NCI-H1105 treated with DMSO at 0.1 percent for 48 hours (cell line): ENCODE measurements around the gene ADI1.

ENCODE experiments used
- DNase-seq: peaks from one replicate; lab custom pipeline; 2025; lab: John Stamatoyannopoulos, UW

The ADI1 gene

GRCh38 chr2:3480352-3481010, 38.9 kb downstream of the ADI1 start:
- DNase-seq = peak; percentile 23

DNA sequence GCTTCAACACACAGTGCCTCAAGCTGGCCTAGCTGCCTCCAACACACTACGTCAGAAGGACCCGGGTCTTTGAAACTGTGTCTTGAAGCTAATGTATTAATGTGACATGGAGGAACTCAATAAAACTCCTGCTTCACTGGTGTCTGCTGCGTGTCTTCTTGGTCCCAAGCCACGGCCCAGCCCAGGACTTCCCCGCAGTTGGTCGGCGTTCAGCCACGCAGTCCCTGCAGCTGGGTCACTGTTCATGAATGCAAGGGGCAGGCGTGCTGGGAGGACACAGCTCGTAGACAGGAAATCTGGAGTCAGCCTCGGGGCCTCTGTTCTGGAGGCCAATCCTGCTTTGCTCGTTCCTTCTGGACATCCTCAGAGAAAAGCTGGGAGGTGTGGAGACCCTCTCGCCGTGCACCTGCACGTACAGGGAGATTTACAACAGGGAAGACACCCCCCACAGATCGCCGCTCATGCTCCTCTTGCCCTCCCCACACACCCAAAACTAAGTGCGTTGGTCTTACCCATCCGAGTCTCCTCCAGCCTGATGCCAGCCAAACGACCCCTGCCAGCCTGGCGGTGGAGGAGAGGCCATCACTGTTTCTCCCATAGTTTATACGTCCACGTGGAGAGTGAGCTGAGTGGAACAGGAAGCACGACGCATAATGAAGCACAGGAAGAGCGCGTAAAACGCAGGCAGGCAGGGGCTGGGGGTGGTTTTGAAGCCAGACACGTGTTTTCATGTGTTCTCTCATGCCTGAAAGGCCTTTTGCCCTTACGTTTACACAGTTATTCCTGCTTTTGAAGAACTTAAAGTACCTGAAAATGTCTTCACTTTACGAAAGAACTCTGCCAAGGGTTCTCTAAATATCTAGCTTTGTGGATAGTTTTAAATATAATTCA, 39.7 kb downstream of the ADI1 start:
- no peak for DNase-seq

DNA sequence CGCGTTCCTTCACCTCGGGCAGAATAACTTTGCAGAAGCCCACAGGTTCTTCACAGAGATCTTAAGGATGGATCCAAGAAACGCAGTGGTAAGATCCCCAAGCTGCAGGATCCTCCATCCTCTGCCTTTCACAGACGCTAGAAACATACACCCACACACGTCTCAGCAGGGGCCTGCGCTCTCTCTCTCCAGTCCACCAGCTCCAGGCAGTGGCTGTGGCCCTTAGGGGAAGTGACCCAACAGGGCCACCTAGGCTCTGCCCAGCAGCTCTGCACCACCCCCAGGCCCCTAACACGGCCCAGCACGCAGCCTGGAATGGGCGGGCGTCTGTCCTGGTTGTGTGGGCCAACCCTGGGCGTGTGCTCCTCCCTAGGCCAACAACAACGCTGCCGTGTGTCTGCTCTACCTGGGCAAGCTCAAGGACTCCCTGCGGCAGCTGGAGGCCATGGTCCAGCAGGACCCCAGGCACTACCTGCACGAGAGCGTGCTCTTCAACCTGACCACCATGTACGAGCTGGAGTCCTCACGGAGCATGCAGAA, 40.4 kb downstream of the ADI1 start:
- no peak for DNase-seq

GRCh38 chr2:3476985-3477327, 42.4 kb downstream of the ADI1 start:
- DNase-seq = no peak

DNA sequence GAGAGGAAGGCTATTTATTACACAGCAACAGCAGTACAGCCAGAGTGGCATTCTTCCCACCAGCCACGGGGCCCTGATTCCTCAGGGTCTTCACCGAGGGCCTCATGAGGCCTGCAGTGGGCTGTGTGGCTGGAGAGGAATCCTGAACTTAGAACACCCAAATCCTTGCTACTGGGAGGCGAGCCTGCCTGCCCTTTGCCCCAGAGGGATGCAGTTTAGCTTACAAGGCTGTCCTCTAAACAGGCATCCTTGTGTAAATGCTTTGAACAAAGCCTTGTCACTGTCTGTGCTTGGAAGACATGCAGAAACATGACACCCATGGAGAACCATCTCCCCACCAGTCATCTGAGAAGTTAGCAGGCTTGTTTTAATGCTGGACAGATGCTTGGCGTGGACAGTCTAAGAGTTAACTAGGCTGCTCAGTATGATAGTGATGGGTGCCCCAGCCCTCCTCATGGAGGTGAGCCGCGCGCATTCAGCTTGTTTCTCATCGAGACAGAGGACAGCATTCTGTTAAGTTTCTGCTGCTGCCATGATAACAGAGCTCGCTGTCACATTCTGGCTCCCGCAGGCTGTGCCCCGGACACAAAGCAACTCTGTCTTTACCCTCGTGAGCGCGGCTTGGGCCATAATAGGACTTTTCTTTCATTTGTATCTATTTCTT, 42.9 kb downstream of the ADI1 start:
- DNase-seq = no peak

DNA sequence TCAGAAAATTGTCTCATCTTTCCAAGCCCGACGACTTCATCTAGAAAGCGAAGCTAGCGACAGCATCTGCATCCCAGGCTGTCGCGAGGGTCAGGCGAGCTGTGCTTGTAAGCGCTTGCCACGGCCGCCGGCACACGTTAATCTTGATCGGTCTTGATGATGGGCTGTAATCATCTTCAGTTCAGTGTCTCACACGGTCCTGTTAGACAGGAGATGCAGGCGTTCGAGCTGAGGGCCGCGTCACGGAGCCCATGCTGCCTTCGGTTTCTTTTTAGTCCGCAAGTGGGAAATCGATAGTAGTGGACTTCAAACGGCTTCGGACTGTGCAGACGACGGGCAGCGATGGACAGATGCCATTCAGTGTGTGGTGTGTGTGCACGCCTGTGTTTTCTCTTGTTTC, 43.6 kb downstream of the ADI1 start:
- DNase-seq = no peak

DNA sequence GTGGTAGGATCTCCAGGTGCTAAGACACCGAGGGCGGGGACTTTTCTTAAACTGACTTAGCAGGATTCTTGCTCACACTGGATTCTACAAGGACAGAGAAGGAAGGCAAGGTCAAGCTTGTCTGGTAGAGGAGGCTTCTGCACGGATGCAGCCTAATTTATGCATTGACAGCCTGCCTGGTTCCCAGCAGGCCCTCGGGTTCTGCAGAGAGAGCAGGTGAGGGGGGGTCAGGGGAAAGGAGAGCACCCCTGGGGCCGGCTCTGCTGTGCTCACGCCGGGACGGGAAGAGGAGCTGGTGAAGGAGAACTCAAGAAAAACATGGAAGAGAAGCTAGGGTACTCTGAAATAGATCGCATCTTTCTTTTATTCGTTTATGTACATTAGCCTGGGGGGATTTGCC, 46.4 kb downstream of the ADI1 start:
- DNase-seq = no peak

DNA sequence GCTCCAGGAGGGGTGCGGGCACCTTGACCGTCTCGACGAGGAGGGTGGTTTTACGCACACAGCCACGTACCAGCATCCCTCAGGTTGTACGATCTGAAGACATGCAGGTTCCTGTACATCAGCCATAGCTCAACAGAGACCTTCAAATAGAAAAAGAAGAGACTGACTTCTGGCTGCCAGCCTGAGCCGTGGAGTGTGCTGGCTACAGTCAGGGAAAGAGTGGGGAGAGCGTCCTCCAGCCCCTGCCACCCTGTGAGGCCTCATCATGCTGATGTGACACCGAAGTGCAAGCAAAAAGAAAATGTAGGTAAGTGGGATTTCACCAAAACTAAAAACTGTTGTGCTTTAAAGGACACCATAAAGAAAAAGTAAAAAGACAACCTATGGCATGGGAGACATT, 47.0 kb downstream of the ADI1 start:
- DNase-seq = no peak

- DNase-seq = no peak
Measured at GRCh38 chr2:3470856-3471737, 48.2 kb downstream of the ADI1 start.

DNA sequence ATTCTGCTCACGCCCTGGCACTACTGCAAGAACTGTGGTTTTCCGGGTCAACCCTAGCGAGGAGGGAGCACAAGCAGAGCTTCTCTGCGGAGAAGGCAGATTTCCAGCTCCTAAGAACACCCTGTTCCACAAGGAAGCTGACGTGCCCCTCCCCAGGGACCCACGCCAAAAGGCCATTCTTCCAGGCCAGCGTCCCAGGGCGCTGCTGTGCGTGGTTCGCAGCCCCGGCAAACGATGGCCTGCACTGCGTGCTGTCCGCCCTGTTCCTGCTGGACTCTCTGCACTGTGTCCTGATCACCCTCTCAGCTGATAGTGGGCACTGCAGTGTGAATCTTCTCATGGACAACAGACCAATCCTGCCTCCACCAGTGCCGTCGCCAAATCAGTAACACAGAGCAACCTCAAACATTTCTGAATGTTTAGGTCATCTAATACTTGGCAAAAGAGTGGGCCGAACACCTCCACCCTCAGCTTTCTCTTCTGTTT, 49.1 kb downstream of the ADI1 start:
- no peak for DNase-seq

- no peak for DNase-seq
Measured at GRCh38 chr2:3469486-3469885, 49.8 kb downstream of the ADI1 start.

DNA sequence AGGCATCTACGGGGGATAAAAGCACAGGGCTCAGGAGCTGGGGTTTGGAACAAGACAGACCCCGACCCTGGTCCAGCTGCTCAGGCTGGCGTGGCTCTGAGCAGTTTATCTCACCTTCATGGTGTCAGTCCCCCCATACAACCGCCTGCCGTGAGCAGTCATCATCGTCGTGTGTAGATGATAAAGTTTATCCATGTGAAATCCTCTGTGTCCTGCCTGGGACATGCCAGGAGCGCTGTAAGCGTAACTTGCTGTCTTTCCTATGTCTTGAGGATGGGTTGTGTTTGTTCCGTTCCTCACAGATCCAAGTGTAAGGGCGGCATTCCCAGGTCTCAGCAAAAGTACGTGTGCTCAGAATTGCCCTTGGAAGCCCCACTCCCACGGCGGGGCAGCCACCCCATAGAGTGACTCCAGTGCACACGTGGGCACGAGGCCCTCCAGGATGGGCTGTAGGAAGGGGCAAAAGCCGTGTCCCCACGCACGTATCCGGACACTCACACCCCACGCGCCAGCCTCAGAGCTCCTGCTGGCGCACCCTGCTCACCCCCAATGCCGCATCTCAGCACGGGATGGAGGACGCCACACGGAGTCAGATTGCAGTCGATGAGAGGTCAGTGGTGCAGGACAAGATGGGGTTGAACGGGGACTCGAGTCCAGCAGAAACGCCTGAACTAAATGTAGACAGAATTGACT, 50.9 kb downstream of the ADI1 start:
- DNase-seq = no peak

- no peak for DNase-seq
Measured at GRCh38 chr2:3467654-3468053, 51.7 kb downstream of the ADI1 start.

DNA sequence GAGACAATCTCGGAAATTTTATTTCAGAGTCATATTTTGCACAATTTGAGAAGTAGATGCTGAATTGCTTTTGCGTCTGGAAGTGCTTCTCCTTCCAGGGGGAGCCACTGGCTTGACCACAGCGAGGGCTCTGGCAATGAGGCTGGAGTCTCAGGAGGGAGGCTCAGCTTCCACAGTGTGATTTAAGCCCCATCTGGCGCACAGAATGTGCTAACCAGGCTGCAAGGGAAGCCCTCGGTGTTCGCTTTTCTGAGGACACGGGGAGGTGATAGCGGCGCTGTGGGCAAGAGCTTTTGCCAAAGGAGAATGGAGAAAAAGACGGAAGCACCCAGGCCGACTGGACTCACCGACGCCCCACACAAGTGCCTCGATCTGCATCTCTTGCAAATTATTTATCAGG, 52.4 kb downstream of the ADI1 start:
- DNase-seq = no peak

DNA sequence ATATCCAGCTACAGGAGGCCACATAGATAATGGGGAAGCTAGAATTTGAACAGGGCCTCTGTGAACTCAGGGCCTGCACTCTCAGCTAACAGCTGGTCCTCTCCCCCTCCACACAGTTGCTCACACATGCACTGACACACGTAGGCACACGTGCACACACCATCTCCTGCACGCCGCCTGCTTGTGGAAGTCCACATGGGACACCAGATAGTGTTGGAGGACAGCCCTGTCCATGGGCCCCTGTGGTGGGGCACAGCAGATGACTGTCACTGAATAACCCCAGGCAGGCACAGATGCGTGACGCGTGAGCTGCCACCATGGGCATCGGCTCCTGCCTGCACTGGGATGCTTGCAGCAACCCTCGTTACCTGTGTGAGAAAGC, 52.9 kb downstream of the ADI1 start:
- no peak for DNase-seq

DNA sequence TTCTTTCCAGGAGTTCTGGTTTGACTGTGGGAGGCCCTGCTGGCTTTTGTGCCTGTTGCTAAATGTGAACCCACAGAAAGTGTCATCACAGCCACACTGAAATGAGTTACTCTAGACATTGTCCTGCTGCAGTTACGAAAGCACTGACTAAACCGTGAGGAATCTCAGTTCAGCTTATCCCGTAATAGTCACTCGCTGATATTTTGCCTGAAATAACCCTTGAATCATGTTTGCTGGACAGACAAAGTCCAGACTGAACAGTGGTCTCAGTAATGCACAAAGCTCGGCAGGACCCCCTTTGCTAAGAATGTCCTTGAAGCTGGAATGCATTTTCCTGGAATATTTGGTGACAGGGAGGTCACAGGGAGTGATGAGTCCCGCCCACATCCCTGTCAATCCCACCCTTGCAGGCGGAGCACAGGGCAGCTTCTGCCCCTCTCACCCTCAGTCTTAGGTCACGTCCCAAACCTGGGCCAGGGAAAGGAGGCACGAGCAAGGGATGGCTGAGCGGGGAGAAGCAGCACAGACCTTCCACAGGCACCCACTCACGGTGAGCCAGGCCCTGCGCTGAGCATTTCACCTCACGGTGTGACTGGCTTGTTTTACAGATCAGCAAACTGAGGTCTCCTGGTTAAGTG, 53.4 kb downstream of the ADI1 start:
- DNase-seq = no peak

DNA sequence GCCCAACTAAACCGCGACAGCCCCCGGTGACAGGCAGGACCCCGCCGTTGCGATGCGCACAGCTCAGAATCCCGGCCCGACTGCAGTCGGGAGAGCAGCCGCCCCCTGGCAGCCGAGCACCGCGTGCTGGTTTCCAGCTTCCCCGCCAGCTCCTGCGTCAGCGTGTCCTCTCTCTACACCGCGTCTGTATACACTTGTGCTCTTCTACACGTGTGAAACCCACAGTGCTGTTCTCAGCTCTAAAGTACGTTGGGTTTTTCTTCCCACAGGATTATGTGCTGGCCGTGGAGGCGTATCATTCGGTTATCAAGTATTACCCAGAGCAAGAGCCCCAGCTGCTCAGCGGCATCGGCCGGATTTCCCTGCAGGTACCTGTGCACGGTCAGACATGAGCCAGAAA, 54.0 kb downstream of the ADI1 start:
- DNase-seq = no peak

DNA sequence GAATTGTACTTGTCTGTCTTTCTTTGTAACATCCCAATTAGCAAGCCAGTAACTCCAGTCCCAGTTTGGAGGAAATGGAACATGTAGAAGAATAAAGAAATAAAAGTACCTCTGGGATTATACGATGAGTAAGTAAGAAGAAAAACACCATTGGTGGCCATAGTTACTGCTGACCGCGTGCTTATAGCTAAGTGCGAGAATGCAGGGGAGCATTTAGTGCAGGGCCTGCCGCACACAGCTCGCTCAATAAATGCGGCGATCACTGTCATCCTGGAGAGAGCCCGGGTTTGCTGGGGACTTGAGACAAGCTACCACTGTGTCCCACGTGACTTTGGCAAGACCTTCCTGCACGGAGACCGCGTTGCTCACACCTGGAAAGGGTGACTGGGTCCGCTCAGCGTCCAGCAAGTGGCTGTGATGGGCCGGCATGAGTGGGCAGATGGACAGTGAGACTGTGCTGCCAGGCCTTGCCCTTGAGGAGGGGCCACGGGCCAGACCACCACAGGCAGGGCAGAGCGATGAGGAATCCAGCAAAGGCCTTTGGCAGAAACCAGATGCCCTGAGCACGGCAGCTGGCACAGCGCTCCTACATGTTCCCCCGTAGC, 54.8 kb downstream of the ADI1 start:
- DNase-seq = no peak

DNA sequence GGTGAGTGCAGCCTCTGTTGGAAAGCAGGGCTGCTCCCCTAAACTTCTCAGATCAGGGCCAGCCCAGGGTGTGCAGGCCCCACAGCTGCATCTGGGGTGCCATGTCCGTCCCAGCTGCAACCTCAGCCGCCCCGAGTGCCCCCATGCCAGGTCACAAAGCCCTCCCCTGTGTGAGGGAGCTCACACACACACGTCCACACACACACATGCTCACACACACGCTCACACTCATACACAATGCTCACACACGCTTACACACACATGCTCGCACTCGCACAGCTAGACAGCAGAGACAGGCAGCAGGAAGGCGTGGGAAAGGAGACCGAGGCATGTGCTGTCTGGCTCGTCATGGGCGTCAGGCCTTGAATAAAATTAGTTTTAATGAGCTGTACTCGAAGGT, 55.4 kb downstream of the ADI1 start:
- no peak for DNase-seq

DNA sequence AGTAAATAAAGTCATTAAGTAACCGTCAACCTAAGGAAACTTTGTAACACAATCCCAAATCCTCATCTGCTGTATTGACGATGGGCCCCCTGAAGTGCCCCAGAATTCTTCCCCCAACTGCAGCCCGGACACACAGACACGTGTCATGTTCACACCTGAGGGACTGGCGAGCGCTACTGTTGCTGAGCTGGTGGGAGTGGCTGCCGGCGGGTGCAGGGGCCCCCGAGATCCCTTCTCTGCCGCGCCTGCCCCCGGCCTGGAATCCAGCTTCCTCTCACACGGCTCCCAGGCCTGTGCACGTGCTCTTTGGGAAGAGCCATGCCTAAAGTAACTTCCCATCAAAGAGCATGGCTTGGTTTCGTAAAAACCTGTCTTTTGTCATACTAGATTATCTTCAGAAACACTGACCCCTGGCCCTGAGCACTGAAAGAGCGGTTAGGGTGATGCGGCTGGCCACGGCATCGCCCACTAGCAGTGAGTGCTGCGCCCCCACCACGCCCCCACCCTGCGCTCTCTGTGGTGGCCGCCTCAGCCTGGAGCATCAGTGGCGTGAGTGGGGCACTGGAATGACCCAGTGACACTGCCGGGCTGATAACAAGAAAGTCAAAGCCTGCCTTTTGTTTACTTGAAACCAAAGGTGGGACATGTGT, 56.0 kb downstream of the ADI1 start:
- DNase-seq = no peak
